Colon (tissue), 2 donors: ENCODE measurements around the gene ROR1.
"Not testable (repeated sequence)": the region's sequence is repeated elsewhere in the genome, so short reads cannot be mapped to it uniquely, and the experiment has no call there.

ENCODE experiments used
- FAIRE-seq: peaks from 2 replicates; lab custom pipeline; 2012; peaks lifted over from hg19 to GRCh38; lab: Jason Lieb, UNC
- donor health status: control.
- donor health status: control.

Gene ROR1

DNA sequence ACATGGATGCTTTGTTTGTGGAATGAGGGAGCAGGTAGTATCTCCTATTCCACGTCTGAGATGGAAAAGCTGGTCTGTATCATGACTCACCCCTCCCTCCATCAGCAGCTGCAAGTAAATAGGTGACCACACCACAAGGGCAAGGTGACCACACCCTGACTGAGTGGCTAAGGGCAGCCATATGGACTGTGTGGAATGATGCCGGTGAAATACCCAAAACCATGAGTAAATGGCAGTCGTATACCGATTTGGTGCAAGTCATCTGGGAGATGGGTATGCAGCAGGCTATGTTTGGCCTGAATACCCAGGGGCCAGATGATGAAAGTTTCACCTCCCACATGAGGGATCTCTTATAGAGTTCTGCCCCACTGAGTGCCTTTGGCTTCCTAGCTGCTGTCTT lies 413.8 kb downstream of the ROR1 start:
- FAIRE-seq = no peak

DNA sequence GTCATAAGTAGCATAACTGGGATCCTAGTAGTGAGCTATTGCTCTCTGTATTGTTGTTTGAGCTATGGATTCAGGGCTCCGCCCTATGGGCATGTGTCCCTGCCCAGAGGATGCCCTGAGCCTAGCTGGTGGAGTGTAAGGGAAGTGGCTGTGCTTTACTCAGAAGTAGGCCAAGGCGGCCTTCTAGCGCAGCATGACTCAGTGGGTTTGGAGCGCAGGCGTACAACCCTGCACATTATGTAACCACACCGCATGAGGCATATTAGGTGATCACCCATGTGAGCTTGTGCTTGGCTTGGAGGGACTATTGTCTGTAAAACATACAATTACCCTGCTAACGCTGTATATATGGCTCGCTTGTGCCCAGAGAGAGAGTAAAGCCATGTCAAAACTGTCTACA lies 418.5 kb downstream of the ROR1 start:
- FAIRE-seq = no peak

DNA sequence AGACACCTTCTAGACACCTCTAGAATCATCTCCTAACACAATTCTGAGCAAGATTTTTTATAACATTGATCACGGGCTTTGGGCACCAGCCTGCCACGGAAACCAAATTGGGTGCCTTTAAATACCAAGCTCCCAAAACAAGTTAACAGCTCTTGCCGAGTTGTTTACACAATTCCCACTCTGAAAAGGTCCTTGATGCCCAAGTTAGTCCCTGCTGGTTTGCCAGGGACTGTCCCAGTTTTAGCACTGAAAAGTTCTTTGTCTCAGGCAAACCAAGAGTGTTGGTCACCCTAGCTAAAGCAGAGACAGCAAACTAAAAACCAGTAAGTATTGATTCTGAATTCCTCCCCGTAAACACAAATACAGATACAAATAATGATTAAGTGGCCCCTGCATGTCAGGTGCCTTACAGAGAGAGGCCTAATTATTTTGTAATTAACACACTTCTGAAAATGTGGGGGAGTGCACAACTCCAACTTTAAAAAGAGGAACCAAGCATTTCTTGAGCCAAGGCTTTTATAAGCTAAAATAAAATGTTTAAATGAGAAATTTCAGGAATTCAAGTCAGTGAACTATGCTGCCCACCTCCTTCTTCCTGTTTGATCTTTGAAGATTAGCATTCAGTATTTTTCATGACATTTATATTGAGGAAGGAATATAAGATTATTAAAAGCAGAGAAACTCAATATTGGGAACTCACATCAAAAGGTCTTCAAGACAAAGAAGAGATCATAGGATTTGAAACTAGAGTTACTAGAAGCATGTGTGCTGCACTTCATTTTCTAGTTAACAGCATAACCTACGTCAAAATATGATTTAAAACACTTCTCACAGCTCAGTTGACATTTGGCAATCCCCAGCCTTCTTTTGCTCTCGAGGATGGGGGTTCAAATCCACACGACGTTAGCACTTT lies 420.6 kb downstream of the ROR1 start:
- FAIRE-seq = no peak

DNA sequence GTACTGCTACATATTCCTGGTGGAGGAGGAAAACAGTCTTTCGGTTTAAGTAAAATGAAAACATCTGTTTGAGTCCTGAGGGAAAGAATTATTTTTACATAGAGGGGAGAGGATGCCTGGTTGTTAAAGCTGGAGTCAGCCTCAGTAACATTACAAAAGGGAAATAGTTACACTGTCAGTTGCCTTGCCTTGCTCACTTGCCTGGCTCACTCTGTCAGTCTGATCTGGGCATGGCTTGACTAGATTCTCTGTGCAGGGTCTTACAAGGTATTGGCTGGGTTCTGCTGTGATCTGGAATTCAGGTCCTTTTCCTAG lies 421.2 kb downstream of the ROR1 start:
- no peak for FAIRE-seq

DNA sequence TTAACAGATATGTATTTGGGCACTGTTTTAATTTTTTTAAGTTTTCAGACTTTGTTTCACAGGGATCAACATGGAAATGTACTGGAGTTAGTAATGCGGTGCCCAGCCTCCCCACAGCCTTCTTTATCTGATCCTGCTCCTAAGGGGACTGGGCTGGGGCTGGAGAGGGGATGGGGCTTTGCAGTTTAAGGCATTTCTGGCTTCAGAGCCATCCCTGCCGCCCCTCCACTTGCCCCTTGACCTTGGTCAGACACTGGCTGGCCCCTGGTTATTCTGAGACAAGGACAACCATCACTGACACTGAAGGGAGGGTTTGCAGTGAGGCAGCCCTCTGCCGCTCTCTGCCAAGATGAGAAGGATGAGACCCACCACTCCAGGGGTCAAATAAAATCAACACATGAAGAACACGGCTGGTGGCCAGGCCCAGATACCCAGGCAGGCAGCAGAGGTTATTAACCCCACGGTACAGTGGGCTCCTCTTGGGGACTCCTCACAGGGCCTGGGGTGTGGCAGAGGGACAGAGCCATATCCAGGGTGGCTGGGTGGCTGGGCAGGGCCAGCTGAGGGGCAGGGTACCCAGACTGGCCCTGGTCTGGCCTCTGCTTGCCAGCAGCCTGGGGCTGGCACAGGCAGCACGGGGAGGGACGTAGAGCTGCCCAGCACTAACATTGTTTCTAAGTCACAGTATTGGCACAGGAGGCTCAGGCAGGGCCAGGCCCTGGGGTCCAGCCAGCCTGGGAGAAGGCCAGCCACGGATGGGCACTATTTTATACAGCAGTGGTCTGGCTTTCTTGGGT lies 422.5 kb downstream of the ROR1 start:
- FAIRE-seq = no peak

DNA sequence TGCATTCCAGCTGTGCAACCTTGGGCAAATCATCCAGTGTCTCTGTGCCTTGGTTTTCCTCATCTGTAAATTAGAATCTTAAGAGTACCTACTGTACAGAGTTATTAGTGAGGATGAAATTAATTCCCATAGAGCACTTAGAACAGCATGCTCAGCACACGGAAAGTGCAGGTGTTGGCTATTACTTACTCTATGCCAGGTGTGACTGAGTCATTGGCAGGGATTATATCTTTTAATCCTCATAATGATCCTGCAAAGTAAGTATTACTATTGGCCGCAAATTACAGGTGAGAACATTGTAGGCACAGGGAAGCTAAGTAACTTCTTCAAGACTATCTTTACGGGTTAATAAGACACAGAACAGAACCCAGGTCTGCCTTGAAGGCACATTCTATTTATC lies 423.3 kb downstream of the ROR1 start:
- FAIRE-seq = no peak

DNA sequence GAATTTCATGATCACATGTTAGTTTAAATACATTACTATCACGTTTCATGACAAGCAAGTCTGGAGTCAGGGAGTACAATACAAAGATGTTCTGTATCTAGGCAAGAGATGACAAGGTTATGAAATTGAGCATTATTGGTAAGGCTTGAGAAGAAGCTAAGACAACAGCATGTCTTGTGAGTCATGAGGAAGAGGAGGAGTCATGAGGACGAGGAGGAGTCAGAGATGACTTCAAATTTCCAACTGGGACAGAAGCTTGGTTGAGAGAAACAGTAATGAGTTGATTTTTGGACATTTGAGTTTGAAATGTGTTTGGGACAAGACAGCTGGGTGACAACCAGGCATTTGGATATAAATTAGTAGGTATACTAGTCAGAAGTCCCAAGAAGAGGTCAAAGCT lies 425.3 kb downstream of the ROR1 start:
- FAIRE-seq = no peak

DNA sequence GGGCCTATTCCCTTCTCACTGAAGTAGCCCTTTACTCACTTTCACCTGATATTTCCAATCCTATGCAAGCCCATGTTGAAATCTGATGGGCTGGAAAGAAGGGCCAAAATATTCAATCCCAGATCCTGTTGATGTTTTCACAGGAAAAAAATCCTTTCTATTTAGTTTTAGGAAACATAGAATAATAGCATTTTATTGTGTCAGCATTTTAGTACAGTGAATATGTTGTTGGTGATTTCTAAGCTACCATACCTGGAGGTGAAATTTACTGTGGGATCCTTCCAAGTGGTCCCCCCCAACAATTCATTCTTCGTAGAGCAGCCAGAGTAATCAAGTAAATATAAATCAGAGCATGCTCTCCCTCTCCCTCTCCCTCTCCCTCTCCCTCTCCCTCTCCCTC lies 426.2 kb downstream of the ROR1 start:
- no peak for FAIRE-seq

DNA sequence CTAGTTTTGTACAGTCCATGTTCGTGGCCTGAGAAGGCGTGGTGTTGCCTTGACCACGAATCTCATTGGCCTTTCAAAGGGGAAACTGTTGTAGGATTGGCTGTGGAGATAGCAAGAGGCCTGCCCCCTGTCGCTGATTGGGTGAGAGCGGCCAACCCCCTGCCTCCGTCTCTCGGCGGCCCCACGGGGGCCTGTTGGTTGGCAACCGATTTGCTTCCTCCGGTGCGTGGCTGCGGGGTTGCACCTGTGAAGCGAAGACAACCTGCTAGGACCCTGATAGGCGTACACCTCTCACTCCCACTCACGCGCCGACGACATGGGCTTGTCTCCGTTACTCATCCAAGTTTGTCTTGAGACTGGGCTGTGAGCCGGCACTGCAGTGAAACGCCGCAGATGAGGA lies 429.6 kb downstream of the ROR1 start, which contains the start of gene UBE2U:
Gene UBE2U, plus strand, starts transcription at position 204 of the 400 bp plus-strand sequence. CDS start 428 bp downstream, outside the sequence.
- no peak for FAIRE-seq

DNA sequence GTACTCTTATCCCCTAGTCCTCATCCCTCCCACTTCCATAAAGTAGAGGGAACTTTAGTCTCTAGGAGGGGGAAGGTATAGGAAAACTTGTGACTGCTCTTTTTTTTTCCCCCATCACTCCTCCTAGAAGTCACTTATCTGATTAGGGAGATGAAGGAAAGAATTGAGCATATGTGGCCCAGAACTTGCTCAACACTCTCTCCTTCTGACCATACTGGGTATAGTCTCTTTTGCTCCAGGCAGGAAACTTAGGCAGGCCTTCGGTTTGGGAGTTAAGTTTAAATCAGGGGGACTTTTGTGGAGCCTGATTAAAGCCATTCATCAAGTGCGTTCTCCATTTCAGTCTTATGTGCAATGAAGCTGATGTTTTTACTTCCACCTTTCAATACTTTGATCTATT lies 435.4 kb downstream of the ROR1 start:
- FAIRE-seq = no peak

DNA sequence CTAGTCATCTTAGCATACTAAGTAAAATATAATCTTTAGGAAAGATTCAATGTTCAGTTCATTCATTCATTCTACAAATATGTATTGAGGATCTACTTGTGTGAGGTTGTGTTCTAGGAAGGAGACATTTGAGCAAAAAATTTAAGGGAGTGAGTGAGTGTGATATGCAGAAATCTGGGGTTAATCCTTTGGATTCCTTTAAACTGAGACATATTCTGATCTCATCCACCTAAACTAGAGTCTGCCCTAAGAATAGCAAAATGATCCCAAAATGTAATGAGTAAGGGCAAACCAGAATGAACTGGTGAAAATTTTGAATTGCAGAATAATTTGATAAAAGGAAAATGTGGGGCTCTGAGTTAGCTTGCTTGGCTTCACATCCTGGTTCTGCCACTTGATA lies 438.2 kb downstream of the ROR1 start:
- no peak for FAIRE-seq

DNA sequence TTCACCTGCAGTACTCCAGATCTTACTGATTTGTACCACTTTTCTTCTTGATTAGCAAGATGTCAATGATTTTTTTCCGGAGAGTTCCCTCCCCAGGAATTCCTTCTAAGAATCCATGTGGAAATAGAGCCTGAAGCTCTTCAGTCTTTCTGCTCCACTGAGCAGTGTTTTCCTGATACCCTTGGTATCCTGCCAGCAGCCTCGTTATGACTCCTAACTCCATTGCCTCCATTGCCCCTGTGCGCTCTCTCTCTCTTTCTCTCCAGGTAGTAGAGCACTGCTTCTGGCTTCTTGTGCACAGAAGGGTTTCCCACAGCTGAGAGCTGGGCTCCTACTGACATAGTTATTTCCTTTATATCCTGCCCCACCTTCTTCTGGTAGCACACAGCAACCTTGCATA lies 441.8 kb downstream of the ROR1 start:
- no peak for FAIRE-seq

DNA sequence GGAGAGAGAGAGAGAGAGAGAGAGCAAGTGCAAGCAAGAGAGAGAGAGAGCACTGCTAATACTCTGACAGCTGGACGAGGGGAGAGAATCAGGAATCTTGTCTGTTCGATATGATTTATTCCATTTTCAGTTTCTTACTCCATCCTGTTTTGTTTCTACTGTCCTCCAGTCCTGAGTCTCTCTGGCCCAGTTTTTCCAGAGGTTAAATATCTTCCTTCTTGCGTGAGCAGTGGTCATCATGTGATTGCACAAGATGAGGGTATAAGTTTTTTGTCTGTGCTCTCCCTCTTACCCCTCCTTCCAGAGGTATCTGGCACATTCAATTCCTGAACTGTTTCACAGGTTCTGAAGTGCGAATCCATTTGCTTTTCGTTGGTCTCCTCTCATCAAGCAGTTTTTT lies 446.4 kb downstream of the ROR1 start:
- no peak for FAIRE-seq

DNA sequence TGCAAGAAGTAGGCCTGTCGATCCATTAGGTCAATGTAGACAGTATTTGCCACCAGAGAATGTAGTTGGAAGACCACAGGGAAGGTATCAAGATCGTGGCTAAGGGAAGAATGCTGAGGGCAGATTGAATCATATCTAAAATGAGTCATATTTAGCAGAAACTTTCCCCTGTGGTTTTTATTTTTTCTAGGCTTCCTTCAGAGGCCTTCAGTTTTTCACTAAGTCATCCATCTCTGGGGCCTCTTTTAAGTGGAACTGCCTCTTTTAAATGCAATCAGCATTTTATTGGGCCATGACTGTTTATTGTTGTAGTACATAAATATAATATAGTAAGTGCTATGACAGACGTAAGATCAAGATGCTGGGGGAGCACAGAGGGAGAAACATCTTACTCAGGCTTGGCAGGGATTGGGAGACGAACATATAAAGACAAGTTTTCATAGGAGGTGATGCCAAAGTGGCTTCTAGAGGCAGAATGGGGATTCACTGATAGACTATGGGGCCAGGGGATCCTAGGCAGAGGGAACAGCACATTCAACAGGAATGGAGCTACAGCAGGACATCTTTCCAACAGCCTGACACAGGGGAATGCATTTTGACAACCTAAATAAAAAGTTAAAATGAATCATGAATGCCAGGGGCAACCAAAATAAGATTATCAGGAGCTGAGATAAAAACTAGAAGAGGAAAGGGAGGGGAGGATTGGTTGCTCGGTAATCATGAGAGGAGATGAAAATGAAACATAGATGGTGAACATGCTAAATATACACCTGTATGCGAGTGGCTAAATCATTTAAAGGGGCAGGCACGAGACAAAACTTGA lies 449.7 kb downstream of the ROR1 start:
- no peak for FAIRE-seq

DNA sequence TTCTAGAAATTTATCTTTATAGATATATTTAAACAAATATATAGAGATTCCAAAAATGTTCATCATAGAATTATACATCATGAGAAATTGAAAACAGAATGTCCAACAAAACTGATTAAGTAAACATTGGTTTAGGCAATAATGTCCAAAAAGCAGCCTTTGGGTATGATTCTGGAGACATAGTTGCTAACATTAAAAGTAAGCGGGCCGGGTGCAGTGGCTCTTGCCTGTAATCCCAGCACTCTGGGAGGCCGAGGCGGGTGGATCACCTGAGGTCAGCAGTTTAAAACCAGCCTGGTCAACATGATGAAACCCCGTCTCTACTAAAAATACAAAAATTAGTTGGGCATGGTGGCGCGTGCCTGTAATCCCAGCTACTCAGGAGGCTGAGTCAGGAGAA lies 450.4 kb downstream of the ROR1 start:
- FAIRE-seq = not testable (repeated sequence)

DNA sequence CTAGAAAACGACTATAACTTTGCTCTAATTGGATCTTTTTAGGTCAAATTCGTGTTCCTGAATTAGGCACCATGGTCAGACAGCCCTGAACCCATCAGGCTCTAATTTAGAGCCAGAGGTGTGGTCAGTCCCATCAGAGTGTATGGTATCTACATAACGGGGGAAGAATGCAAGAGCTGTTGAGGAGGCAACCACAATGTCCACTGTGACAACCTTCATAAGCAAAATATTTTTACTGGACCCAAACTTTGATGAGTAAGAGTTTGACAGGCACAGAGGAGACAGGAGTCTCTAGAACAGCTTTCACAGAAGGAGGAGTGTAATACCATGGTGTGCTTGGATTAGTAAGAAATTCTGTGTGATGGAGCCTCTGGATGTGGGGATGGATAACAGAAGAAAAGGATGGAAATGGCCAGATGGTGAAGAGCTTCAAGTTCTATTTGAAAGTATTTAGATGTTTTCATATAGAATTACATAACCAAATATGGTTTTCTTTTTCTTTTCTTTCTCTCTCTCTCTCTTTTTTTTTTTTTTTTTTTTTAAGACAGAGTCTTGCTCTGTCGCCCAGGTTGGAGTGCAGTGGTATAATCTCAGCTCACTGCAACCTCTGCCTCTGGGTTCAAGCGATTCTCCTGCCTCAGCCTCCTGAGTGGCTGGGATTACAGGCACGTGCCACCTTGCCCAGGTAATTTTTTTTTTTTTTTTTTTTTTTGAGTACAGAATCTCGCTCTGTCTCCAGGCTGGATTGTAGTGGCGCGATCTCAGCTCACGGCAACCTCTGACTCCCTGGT lies 454.5 kb downstream of the ROR1 start:
- no peak for FAIRE-seq

DNA sequence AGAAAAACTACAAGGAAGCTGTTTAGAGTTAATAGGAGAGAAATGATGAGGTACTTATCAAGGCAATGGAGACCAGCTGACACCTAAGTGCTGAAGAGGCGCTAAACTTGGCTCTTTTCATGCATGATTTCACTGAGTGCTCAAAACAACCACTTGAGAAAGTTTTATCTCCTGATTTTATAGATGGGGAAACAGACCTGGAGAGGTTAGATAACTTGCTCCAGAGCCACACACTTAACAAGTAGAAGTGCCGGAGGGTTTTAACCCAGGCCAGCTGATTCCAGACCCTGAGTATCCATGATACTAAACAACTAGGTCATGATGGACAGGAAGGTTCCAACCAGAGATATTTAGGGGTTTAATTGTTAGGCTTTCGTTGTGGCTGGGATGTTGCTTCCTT lies 455.5 kb downstream of the ROR1 start:
- no peak for FAIRE-seq
